K562 (cell line): ENCODE data around the gene SLC22A1.

Experiments used
- CBX5 ChIP-seq: IDR thresholded peaks from 2 replicates; pipeline ENCODE4 v1.6.1; 2014; ENCODE audit warnings: low read depth, borderline replicate concordance
- NR2C2 ChIP-seq, 2 experiments: fragments of 200-800 bp in 1 of 2; sonication (Bioruptor generic) in 1 of 2; sonication (generic) in 1 of 2; formaldehyde crosslinking in 1 of 2; IDR thresholded peaks; 2 replicates each; pipeline versions ENCODE4 v1.6.1 to v1.8.0; 2016 to 2022; ENCODE audit warnings: mild to moderate bottlenecking in 1 of 2, missing compliant biosample characterization in 1 of 2, missing genetic modification characterization in 1 of 2, missing genetic modification reagents in 1 of 2
- SRSF9 ChIP-seq: fragments of 200-400 bp; formaldehyde crosslinking; IDR thresholded peaks from 2 replicates; pipeline ENCODE4 v1.6.1; 2017; ENCODE audit warnings: low read depth, low read length, borderline replicate concordance
- ZNF592 ChIP-seq: fragments of 450-650 bp; IDR thresholded peaks from 2 replicates; pipeline ENCODE4 v1.6.1; 2017; ENCODE audit warnings: antibody characterized with exemption, mild to moderate bottlenecking

- TF ChIP-seq CBX5 (no peak), ZNF592 (no peak), NR2C2 (CRISPR knock-in tag; IDR thresholded peaks at IDR 0.05) (no peak), NR2C2 (tag; IDR thresholded peaks at IDR 0.05) (no peak), SRSF9 (no peak)
These were observed 7.4 kb downstream of the SLC22A1 start for GRCh38 chr6:160128879-160129516.
